CD4-positive, alpha-beta T cell (primary cell): ENCODE data around the gene WNT9A. TPM values are rescaled to one million over a fixed set of nuclear protein-coding genes. Genes with fewer than 3 reads are reported as not detected.
"Not testable (repeated sequence)": the region's sequence is repeated elsewhere in the genome, so short reads cannot be mapped to it uniquely, and the experiment has no call there.

Experiments used
- ATAC-seq: fragments of 200-7000 bp; cut with Tn5 transposase; one replicate; pipeline ENCODE4 v1.10.0; 2022; ENCODE audit warnings: mild to moderate bottlenecking; ENCODE audit not compliant: poor library complexity
- CTCF ChIA-PET: fragments of 350-600 bp; sonication (Branson Sonifier 250); formaldehyde crosslinking; loops from one replicate; lab custom pipeline; 2021; ENCODE audit warnings: antibody characterized with exemption, inconsistent platforms; lab: Charles Lee
- POLR2A ChIA-PET: fragments of 350-600 bp; sonication (Branson Sonifier 250); formaldehyde crosslinking; loops from one replicate; lab custom pipeline; 2021; ENCODE audit warnings: antibody characterized with exemption, inconsistent platforms; lab: Charles Lee
- DNase-seq, 14 experiments: peaks; one replicate each; pipeline ENCODE4 v3.0.0-alpha.2; 2013 to 2020; ENCODE audit warnings: mixed read lengths in 2 of 14
- H3K27ac ChIP-seq, 2 donors: one replicate each; pipeline versions ENCODE4 v1.5.1 to v1.7.0; 2013; ENCODE audit warnings: low read length in 2 of 2, low read depth in 1 of 2, mild to moderate bottlenecking in 1 of 2
- H3K27me3 ChIP-seq, 2 experiments: 1 replicate in 1 of 2; 2 replicates in 1 of 2; pipeline versions ENCODE4 v1.6.1 to v1.7.0; 2013; ENCODE audit warnings: low read length in 2 of 2, control low read depth in 1 of 2, mild to moderate bottlenecking in 1 of 2, moderate library complexity in 1 of 2; ENCODE audit not compliant: insufficient read depth in 2 of 2, control insufficient read depth in 1 of 2
- H3K36me3 ChIP-seq: one replicate; pipeline ENCODE4 v1.6.1; 2013; ENCODE audit warnings: low read length, control low read depth; ENCODE audit not compliant: insufficient read depth
- H3K4me1 ChIP-seq: one replicate; pipeline ENCODE4 v1.6.1; 2013; ENCODE audit warnings: low read length, control low read depth; ENCODE audit not compliant: insufficient read depth
- H3K4me3 ChIP-seq: one replicate; pipeline ENCODE4 v1.5.1; 2013; ENCODE audit warnings: mild to moderate bottlenecking, low read length, moderate library complexity
- H3K9me3 ChIP-seq, 2 experiments: 1 replicate in 1 of 2; 2 replicates in 1 of 2; pipeline versions ENCODE4 v1.6.1 to v1.7.0; 2013; ENCODE audit warnings: low read length in 2 of 2, mild to moderate bottlenecking in 2 of 2, control low read depth in 1 of 2, moderate library complexity in 1 of 2; ENCODE audit not compliant: control insufficient read depth in 1 of 2, insufficient read depth in 1 of 2
- H3K27ac Mint-ChIP-seq: one replicate; pipeline ENCODE4 v1.8.0; 2020; ENCODE audit warnings: mixed read lengths
- H3K27me3 Mint-ChIP-seq: one replicate; pipeline ENCODE4 v1.8.0; 2021; ENCODE audit warnings: mixed read lengths
- H3K36me3 Mint-ChIP-seq: one replicate; pipeline ENCODE4 v1.8.0; 2021; ENCODE audit warnings: low read depth, mixed read lengths
- H3K4me1 Mint-ChIP-seq: one replicate; pipeline ENCODE4 v1.8.0; 2021; ENCODE audit warnings: low read depth, mixed read lengths
- H3K4me3 Mint-ChIP-seq: one replicate; pipeline ENCODE4 v1.8.0; 2020; ENCODE audit warnings: mild to moderate bottlenecking, mixed read lengths
- H3K9me3 Mint-ChIP-seq: one replicate; pipeline ENCODE4 v1.8.0; 2020; ENCODE audit warnings: mixed read lengths
- intact Hi-C, 2 experiments: fragments of 100-400 bp; cut with DNase I in 1 of 2; cut with micrococcal nuclease in 1 of 2; formaldehyde crosslinking; loops; one replicate each; pipeline versions ENCODE4 v1.15.1 to v1.9.0; 2023 to 2025; cut with DNase I, micrococcal nuclease
- total RNA-seq, 174 experiments: library from RNA in 2 of 174; stranded (reverse) in 2 of 174; gene quantifications; one replicate each; pipeline ENCODE4 v1.2.3 and lab custom pipeline; 2021 to 2026

WNT9A gene
- total RNA-seq, 2 experiments from 2014 or later, result not detected

- DNase-seq, H3K36me3 Mint-ChIP-seq, H3K4me1 Mint-ChIP-seq, CTCF ChIA-PET, H3K27ac ChIP-seq, H3K36me3 ChIP-seq, H3K27me3 Mint-ChIP-seq, H3K27me3 ChIP-seq, H3K4me3 ChIP-seq, ATAC-seq, H3K9me3 Mint-ChIP-seq, H3K9me3 ChIP-seq, H3K27ac Mint-ChIP-seq, POLR2A ChIA-PET, H3K4me1 ChIP-seq, intact Hi-C loops, H3K4me3 Mint-ChIP-seq: not testable (repeated sequence)
Measured at GRCh38 chr1:227972283-227972679, 24.5 kb upstream of the WNT9A start.

DNA sequence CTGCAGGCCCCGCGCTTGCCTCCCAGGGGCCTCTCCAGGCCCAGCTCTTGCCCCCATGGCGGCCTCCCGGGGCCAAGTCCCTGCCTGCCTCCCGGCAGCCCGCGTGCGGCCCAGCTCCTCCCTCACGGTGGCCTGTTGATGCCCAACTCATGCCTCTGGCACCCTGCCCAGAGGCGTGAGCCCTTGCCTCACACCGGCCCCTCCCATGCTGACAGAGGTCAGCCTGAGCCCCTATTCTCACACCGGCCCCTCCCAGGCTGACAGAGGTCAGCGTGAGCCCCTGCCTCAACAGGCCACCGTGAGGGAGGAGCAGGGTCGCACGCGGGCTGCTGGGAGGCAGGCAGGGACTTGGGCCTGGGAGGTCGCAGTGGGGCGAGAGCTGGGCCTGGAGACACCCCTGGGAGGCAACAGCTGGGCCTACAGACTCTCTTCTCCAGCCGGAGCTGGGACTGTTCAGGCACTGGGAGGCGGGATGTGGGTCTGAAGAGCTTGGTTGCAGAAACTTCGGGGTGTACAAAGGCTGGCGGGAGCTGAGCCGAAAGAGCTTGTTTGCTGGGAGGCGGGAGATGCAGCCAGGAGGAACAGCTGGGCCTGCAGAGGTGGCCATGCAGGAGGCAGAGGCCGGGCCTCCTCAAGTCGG is 24.0 kb upstream of the WNT9A start:
- H3K36me3 Mint-ChIP-seq, POLR2A ChIA-PET, intact Hi-C loops, DNase-seq, H3K36me3 ChIP-seq, H3K4me1 ChIP-seq, H3K27me3 Mint-ChIP-seq, H3K27me3 ChIP-seq, H3K4me1 Mint-ChIP-seq, H3K4me3 Mint-ChIP-seq, H3K4me3 ChIP-seq, ATAC-seq, H3K27ac ChIP-seq, CTCF ChIA-PET, H3K27ac Mint-ChIP-seq, H3K9me3 Mint-ChIP-seq, H3K9me3 ChIP-seq: not testable (repeated sequence)

GRCh38 chr1:227971216-227971615 is 23.5 kb upstream of the WNT9A start:
- H3K4me1 ChIP-seq, POLR2A ChIA-PET, H3K9me3 ChIP-seq, H3K27ac ChIP-seq, H3K9me3 Mint-ChIP-seq, CTCF ChIA-PET, H3K27me3 Mint-ChIP-seq, H3K27me3 ChIP-seq, H3K4me1 Mint-ChIP-seq, H3K36me3 ChIP-seq, H3K4me3 Mint-ChIP-seq, ATAC-seq, H3K27ac Mint-ChIP-seq, H3K36me3 Mint-ChIP-seq, DNase-seq, H3K4me3 ChIP-seq, intact Hi-C loops: not testable (repeated sequence)

GRCh38 chr1:227970076-227970995 is 22.6 kb upstream of the WNT9A start:
- H3K27me3 ChIP-seq, H3K36me3 Mint-ChIP-seq, H3K4me1 Mint-ChIP-seq, H3K9me3 ChIP-seq, H3K4me3 ChIP-seq, intact Hi-C loops, H3K27ac ChIP-seq, H3K9me3 Mint-ChIP-seq, H3K27ac Mint-ChIP-seq, H3K36me3 ChIP-seq, DNase-seq, H3K4me3 Mint-ChIP-seq, CTCF ChIA-PET, ATAC-seq, H3K4me1 ChIP-seq, H3K27me3 Mint-ChIP-seq: not testable (repeated sequence)
- POLR2A ChIA-PET, result interaction anchor here (0.7 kb wide), 1 partner anchor 208 kb away, joined by 3 read pairs; no protein-coding TSS in a partner anchor
